GM23248 (cell line): ENCODE results near the gene PRTN3. TPM values are rescaled to one million over a fixed set of nuclear protein-coding genes. Genes with fewer than 3 reads are reported as not detected.
A peak's percentile ranks its signal among the peaks of the same experiment; 100 is the strongest.

ENCODE experiments used
- DNase-seq: peaks from one replicate; pipeline ENCODE4 v3.0.0-alpha.2; 2015
- H2AFZ ChIP-seq: fragments of 200-600 bp; sonication (generic); 2 replicates; pipeline ENCODE4 v1.6.1; 2016; ENCODE audit warnings: antibody characterized with exemption
- H3F3A ChIP-seq: fragments of 200-600 bp; sonication (generic); 2 replicates; pipeline ENCODE4 v1.6.1; 2016; ENCODE audit warnings: mild to moderate bottlenecking, antibody characterized with exemption, mixed run types; ENCODE audit not compliant: insufficient read depth
- H3K27ac ChIP-seq: fragments of 200-600 bp; sonication (generic); 2 replicates; pipeline ENCODE4 v1.5.1; 2016; ENCODE audit warnings: mild to moderate bottlenecking
- H3K27me3 ChIP-seq: fragments of 200-600 bp; sonication (generic); replicated peaks from 2 replicates; pipeline ENCODE4 v1.6.1; 2016; ENCODE audit warnings: mild to moderate bottlenecking; ENCODE audit not compliant: insufficient read depth
- H3K36me3 ChIP-seq: fragments of 200-600 bp; sonication (generic); 2 replicates; pipeline ENCODE4 v1.6.1; 2016; ENCODE audit warnings: low read depth, mild to moderate bottlenecking
- H3K4me1 ChIP-seq: fragments of 200-600 bp; sonication (generic); 2 replicates; pipeline ENCODE4 v1.6.1; 2016; ENCODE audit warnings: mild to moderate bottlenecking; ENCODE audit not compliant: insufficient read depth
- H3K4me2 ChIP-seq: fragments of 200-600 bp; sonication (generic); one replicate; pipeline ENCODE4 v1.6.1; 2016; ENCODE audit warnings: mild to moderate bottlenecking; ENCODE audit not compliant: unreplicated experiment
- H3K4me3 ChIP-seq: fragments of 200-600 bp; sonication (generic); 2 replicates; pipeline ENCODE4 v1.5.1; 2016; ENCODE audit warnings: mild to moderate bottlenecking
- H3K79me2 ChIP-seq: fragments of 200-600 bp; sonication (generic); 2 replicates; pipeline ENCODE4 v1.6.1; 2016; ENCODE audit warnings: mild to moderate bottlenecking; ENCODE audit not compliant: insufficient read depth
- H3K9ac ChIP-seq: fragments of 200-600 bp; sonication (generic); 2 replicates; pipeline ENCODE4 v1.6.1; 2016; ENCODE audit warnings: mild to moderate bottlenecking
- H3K9me2 ChIP-seq: fragments of 200-600 bp; sonication (generic); 2 replicates; pipeline ENCODE4 v1.6.1; 2016; ENCODE audit warnings: mixed run types, mild to moderate bottlenecking, moderate library complexity; ENCODE audit not compliant: insufficient read depth
- H3K9me3 ChIP-seq: fragments of 200-600 bp; sonication (generic); one replicate; pipeline ENCODE4 v1.6.1; 2017; ENCODE audit warnings: low read depth
- H4K20me1 ChIP-seq: fragments of 200-600 bp; sonication (generic); 2 replicates; pipeline ENCODE4 v1.6.0; 2016; ENCODE audit not compliant: insufficient read depth
- EZH2 ChIP-seq: fragments of 200-600 bp; sonication (generic); IDR thresholded peaks from 2 replicates; pipeline ENCODE4 v1.6.1; 2018; ENCODE audit warnings: antibody characterized with exemption, mild to moderate bottlenecking; ENCODE audit not compliant: insufficient read depth, poor library complexity, severe bottlenecking
- EZH2phosphoT487 ChIP-seq: fragments of 200-600 bp; sonication (generic); IDR thresholded peaks from 2 replicates; pipeline ENCODE4 v1.6.1; 2018; ENCODE audit warnings: antibody characterized with exemption, moderate library complexity, mild to moderate bottlenecking, low read depth; ENCODE audit not compliant: insufficient read depth
- WGBS, 2 experiments: methylation state at CpG; one replicate each; pipeline ENCODE4 v1.1.6; 2015 to 2017; ENCODE audit warnings: low lambda C conversion rate in 2 of 2, low coverage in 1 of 2; ENCODE audit errors: missing lambda C conversion rate in 2 of 2; 5-methylcytosine and 5-hydroxymethylcytosine counted together
- in situ Hi-C: fragments of 300-500 bp; cut with MboI; formaldehyde crosslinking; loops from 2 replicates; pipeline ENCODE4 v1.15.0; 2020
- polyA plus RNA-seq: library from polyadenylated mRNA; unstranded; fragments of >200 nt; fragmentation: Nextera tagmentation; extraction: Ambion mirVana; gene quantifications from 2 replicates; pipeline ENCODE4 v1.2.1, GENCODE V29; 2016
- total RNA-seq: library from RNA; depleted of rRNA; stranded (reverse); fragments of >200 nt; shearing (Covaris generic); gene quantifications from 2 replicates; pipeline ENCODE4 v1.2.3, GENCODE V29; 2014

PRTN3 gene
- total and polyA plus RNA-seq, 2 experiments from 2014 or later = not detected

DNA sequence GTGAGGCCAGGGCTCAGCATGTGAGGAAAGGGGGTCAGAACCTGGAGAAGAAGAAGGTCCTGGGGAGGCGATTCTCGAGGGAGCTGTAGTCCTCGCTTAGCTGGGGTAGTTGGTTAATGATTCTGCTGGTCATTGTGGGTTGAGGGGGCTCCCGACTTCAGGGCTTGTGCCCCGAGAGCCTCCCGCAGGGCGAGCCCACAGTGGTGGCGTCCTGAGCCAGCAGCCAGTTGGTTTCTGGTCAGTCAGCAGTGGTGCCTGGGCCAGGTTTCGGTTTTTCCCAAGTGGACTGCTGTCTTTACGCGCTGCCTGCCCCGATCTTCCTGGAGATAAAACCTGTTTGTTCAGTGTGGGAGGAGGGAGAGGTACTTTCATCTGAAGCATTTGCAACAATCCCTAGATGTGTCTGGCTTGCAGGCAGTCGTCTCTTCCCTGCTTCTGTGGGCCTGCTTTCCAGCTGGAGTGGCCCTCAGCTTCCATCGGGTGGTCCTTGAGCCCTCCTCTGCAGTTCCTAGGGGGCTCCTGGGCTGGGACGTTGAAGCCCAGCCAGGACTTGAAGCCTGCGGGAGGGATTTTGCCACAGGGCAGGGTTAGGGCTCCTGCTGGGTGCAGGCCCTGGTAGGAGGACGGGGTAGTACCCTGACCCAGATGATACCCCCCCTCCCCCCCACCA is 40.3 kb upstream of the PRTN3 start:
- DNase-seq = peak; percentile 74
- H3F3A ChIP-seq = peaks cover 8% of the 10 kb centered on the region
- no peak for TF ChIP-seq EZH2
- TF ChIP-seq EZH2phosphoT487 = no peak

DNA sequence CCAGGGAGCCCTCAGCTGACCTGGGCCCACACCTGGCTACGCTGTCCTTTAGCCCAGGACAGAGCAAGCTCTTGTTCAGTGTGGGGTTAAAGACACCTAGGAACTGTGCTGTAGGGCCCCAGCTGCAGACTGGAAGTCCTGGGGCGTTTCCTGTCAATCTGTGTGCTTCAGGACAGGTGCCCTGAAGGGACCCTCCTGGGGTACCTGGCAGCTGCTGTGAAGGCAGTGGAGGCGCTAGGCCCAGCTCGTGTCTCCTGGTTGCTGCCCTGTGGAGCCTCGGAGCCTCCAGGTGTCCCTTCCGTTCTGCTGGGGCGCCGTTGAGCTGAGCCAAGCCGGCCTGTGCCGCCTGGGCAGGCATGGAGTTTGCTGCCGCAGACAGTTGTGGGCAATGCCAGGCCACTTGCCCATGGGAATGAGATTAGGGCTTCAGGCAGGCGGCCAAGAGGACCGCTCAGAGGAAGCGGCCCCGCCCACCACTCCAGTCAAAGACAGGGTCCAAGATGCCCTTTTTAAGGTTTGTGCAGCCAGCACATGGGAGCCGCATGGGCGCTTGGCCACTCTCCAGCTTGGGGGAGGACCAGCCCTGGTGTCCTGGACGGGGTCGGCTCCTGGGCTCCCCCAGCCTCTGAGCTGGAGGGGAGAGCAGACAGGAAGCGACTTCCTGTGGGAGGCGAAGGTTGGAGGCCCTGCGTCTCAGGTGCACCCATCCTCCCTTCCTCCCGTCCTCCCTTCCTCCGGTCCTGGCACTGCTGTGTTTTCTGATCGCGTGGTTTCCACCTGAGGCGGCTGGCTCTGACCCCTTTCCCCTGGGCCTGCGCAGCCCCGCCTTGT is 39.6 kb upstream of the PRTN3 start:
- Histone ChIP-seq H3K9ac (peak overlapping the region; percentile 94), H3K9me3 (no peaks in the 10 kb centered on the region), H3K27me3 (no peaks in the 10 kb centered on the region), H3K36me3 (peaks cover 20% of the 10 kb centered on the region; the same call in 1 of the 2 replicates), H2AFZ (no peak overlapping the region), H3F3A (peaks cover 8% of the 10 kb centered on the region), H3K27ac (peak overlapping the region; percentile 25; the same call in 1 of the 2 replicates), H3K4me3 (peak overlapping the region; percentile 86), H3K9me2 (no peaks in the 10 kb centered on the region), H3K4me1 (peaks cover 29% of the 10 kb centered on the region), H3K4me2 (peak overlapping the region; percentile 98), H3K79me2 (peaks cover 84% of the 10 kb centered on the region), H4K20me1 (peaks cover 30% of the 10 kb centered on the region)
- DNase-seq = peak; percentile 72
- no peak for TF ChIP-seq EZH2
- TF ChIP-seq EZH2phosphoT487 = no peak
- WGBS, 2 experiments = 36 to 38% methylated on average over 29 of the region's 29 CpGs
- in situ Hi-C loops = no loop called here

More for the DNA sequence above, 40.3 kb upstream of the PRTN3 start:
- in situ Hi-C loops = no loop called here
- Histone ChIP-seq H3K27ac (peak overlapping the region; percentile 93), H3K9ac (peak overlapping the region; percentile 94), H3K27me3 (no peaks in the 10 kb centered on the region), H3K36me3 (peaks cover 20% of the 10 kb centered on the region; the same call in 1 of the 2 replicates), H4K20me1 (peaks cover 30% of the 10 kb centered on the region), H3K9me2 (no peaks in the 10 kb centered on the region), H3K4me1 (peaks cover 32% of the 10 kb centered on the region), H3K9me3 (no peaks in the 10 kb centered on the region), H3K4me2 (peak overlapping the region; percentile 98), H3K79me2 (peaks cover 76% of the 10 kb centered on the region), H3K4me3 (peak overlapping the region; percentile 86), H2AFZ (no peak overlapping the region)
- 13 to 16% methylated on average over 17 of the region's 17 CpGs for WGBS, 2 experiments

DNA sequence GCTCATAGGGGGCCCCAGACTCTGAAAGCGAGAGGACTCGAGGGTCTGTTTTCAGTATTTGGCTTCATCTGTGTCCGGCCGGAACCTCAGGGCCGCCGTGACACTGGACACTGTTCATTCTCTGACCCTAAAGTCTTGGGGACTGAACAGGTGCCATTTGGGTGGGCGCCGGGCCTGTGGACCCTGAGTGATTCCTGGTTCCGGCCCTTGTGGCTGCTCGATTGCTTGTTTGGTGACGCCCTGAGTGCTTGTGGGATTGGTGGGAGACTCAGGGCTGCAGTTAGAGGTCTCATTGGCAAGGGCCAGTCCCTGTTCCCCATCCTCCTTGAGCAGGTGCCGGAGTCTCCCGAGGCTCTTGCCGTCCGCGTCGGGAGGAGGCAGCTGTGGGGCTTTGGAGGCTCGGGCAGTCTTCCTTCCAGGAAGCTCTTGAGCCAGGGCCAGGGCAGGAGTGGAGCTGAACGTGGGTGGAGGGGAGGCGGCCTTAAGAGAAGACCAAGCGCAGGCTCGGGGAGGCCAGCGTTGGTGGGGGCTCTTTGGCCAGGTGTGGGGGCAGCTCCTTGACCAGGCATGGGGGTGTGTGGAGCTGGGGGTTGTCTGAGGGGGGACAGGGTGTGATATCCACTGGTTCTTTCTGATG is 38.8 kb upstream of the PRTN3 start:
- H3K79me2 ChIP-seq = peaks cover 91% of the 10 kb centered on the region
- H3K27me3 ChIP-seq = no peaks in the 10 kb centered on the region
- H3K4me2 ChIP-seq = peak overlapping the region; percentile 98
- no peaks in the 10 kb centered on the region for H3K9me2 ChIP-seq
- peak overlapping the region; percentile 25; the same call in 1 of the 2 replicates for H3K27ac ChIP-seq
- H3K4me1 ChIP-seq = peaks cover 27% of the 10 kb centered on the region
- H3F3A ChIP-seq = peaks cover 9% of the 10 kb centered on the region
- in situ Hi-C loops = no loop called here
- WGBS, 2 experiments = 35 to 37% methylated on average over 23 of the region's 23 CpGs
- H3K9ac ChIP-seq = peak overlapping the region; percentile 94
- peaks cover 30% of the 10 kb centered on the region for H4K20me1 ChIP-seq
- peak; percentile 73 for DNase-seq
- no peak overlapping the region for H2AFZ ChIP-seq
- H3K36me3 ChIP-seq = peaks cover 24% of the 10 kb centered on the region; the same call in 1 of the 2 replicates
- peak overlapping the region; percentile 86 for H3K4me3 ChIP-seq
- H3K9me3 ChIP-seq = no peaks in the 10 kb centered on the region
- TF ChIP-seq EZH2phosphoT487 (no peak), EZH2 (no peak)

DNA sequence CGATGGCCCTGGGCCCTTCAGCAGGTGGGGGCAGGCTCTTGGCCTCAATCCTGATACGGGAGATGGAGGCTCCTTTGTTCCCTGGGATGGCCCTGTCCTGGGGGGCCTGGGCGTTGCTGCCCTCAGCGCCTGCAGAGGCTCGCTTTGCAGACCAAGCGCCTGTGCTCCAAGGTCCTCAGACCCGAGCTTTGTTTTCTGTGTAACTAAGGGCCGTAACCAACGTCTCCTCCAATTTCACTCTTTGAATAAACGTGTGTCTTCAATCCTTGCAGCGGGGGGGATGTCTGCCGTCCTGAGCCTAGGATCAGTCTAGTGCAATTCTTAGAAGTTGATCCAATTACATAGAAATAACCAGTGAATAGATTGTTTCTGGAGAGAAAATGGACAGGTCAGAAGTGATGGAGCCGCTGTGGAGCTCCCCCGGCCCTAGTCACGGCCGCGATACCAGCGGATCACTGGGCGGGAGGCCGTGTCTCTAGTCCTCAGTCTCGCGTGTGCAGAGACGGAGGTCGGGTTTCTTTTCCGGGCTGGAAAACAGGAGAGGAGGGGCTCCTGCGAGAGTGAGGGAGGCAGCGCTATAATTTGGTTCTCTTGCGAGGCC is 38.2 kb upstream of the PRTN3 start:
- H3K9me2 ChIP-seq = no peaks in the 10 kb centered on the region
- no peaks in the 10 kb centered on the region for H3K9me3 ChIP-seq
- H3F3A ChIP-seq = peaks cover 15% of the 10 kb centered on the region
- peak overlapping the region; percentile 94 for H3K9ac ChIP-seq
- no peak overlapping the region for H2AFZ ChIP-seq
- H4K20me1 ChIP-seq = peaks cover 30% of the 10 kb centered on the region
- peaks cover 97% of the 10 kb centered on the region for H3K79me2 ChIP-seq
- H3K4me2 ChIP-seq = peak overlapping the region; percentile 98
- DNase-seq = peak; percentile 48
- no peak for TF ChIP-seq EZH2phosphoT487
- TF ChIP-seq EZH2 = no peak
- no peaks in the 10 kb centered on the region for H3K27me3 ChIP-seq
- in situ Hi-C loops = no loop called here
- peaks cover 30% of the 10 kb centered on the region for H3K36me3 ChIP-seq
- WGBS, 2 experiments = 55 to 58% methylated on average over 27 to 28 of the region's 28 CpGs
- 0 out of 2 replicates have a peak overlapping the region, but pooled peaks have one; percentile 3 for H3K27ac ChIP-seq
- peaks cover 27% of the 10 kb centered on the region for H3K4me1 ChIP-seq
- peak overlapping the region; percentile 86 for H3K4me3 ChIP-seq
